WTC11 (cell line): ENCODE measurements around the gene KCNK4.

ENCODE experiments used
- CTCF ChIP-seq: fragments of 200-600 bp; IDR thresholded peaks from 2 replicates; pipeline ENCODE4 v1.8.0; 2022; ENCODE audit warnings: antibody characterized with exemption
- IRF1 ChIP-seq: sonication (generic); formaldehyde crosslinking; IDR thresholded peaks from 2 replicates; pipeline ENCODE4 v1.8.0; 2023; ENCODE audit warnings: missing genetic modification reagents
- IRF2 ChIP-seq: sonication (generic); formaldehyde crosslinking; IDR thresholded peaks from 2 replicates; pipeline ENCODE4 v1.8.0; 2022; ENCODE audit warnings: low read depth, missing genetic modification reagents, borderline replicate concordance
- TEAD1 ChIP-seq: sonication (generic); formaldehyde crosslinking; IDR thresholded peaks from 2 replicates; pipeline ENCODE4 v1.8.0; 2022; ENCODE audit warnings: mild to moderate bottlenecking, missing genetic modification reagents
- TEAD4 ChIP-seq: sonication (generic); formaldehyde crosslinking; IDR thresholded peaks from 2 replicates; pipeline ENCODE4 v1.8.0; 2022; ENCODE audit warnings: mild to moderate bottlenecking, missing genetic modification reagents
- USF2 ChIP-seq: sonication (generic); formaldehyde crosslinking; IDR thresholded peaks from 2 replicates; pipeline ENCODE4 v1.8.1; 2023; ENCODE audit warnings: mild to moderate bottlenecking, missing genetic modification reagents, moderate library complexity
- ZNF121 ChIP-seq: sonication (generic); formaldehyde crosslinking; IDR thresholded peaks from 2 replicates; pipeline ENCODE4 v1.8.0; 2023; ENCODE audit warnings: missing genetic modification reagents
- TF ChIP-seq, protein P1 (sequence below): sonication (generic); formaldehyde crosslinking; IDR thresholded peaks from 2 replicates; pipeline ENCODE4 v1.8.0; 2022; ENCODE audit warnings: mild to moderate bottlenecking, missing genetic modification reagents

GRCh38 chr11:64321533-64321932 is 30.4 kb downstream of the KCNK4 start:
- TF ChIP-seq TEAD1 (CRISPR knock-in tag): no peak
- no peak for TF ChIP-seq CTCF
- TF ChIP-seq ZNF121 (CRISPR knock-in tag): no peak
- TF ChIP-seq IRF2 (CRISPR knock-in tag): no peak
- no peak for TF ChIP-seq IRF1 (CRISPR knock-in tag)
- TF ChIP-seq TEAD4: no peak
- TF ChIP-seq, protein P1, sequence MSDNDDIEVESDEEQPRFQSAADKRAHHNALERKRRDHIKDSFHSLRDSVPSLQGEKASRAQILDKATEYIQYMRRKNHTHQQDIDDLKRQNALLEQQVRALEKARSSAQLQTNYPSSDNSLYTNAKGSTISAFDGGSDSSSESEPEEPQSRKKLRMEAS (CRISPR knock-in tag): no peak
- TF ChIP-seq USF2: no peak
